Umbilical cord (tissue), 2 donors: ENCODE measurements around the gene RGS9. TPM values are rescaled to one million over a fixed set of nuclear protein-coding genes. Genes with fewer than 3 reads are reported as not detected.
A peak's percentile ranks its signal among the peaks of the same experiment; 100 is the strongest.
"Not testable (repeated sequence)": the region's sequence is repeated elsewhere in the genome, so short reads cannot be mapped to it uniquely, and the experiment has no call there.

ENCODE experiments used
- DNase-seq: peaks from one replicate; pipeline ENCODE4 v3.0.0-alpha.2; 2015; ENCODE audit warnings: low spot score
- total RNA-seq: library from RNA; depleted of rRNA; stranded (reverse); fragments of >200 nt; gene quantifications from one replicate; pipeline ENCODE4 v1.2.3, GENCODE V29; 2014; ENCODE audit warnings: low replicate concordance; ENCODE audit not compliant: insufficient read depth

Gene RGS9
- total RNA-seq, 1 donor from 2014 or later, result 20.0 TPM

DNA sequence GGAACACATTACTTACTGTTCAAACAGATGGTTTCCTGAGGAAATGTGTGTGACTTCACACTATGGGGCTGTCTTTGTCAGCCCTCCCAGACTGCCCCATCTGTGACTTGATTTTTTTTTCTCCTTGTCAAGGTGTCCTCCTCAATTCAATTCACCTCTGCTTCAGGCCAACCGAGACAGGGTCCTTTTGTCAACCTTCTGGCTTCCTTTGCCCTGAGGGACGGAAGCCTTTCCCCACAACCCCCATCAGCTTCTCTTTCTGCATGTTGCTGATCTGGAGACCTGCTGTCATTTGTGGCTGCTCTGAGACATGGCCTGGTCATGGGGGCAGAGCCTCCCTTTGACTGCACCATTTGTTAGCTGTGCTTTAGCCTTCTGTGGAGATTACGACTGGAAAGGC, 21.3 kb upstream of the RGS9 start:
- no peak for DNase-seq

DNA sequence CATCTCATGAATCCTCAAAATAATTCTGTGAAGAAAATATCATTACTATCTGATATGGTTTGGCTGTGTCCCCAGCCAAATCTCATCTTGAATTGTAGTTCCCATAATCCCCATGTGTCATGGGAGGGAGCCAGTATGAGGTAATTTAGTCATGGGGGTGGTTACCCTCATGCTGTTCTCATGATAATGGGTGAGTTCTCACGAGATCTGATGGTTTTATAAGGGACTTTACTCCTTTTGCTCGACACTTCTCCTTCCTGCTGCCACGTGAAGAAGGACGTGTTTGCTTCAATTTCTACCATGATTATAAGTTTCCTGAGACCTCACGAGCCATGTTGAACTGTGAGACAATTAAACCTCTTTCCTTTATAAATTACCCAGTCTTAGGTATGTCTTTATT, 20.7 kb upstream of the RGS9 start:
- DNase-seq, result not testable (repeated sequence)

DNA sequence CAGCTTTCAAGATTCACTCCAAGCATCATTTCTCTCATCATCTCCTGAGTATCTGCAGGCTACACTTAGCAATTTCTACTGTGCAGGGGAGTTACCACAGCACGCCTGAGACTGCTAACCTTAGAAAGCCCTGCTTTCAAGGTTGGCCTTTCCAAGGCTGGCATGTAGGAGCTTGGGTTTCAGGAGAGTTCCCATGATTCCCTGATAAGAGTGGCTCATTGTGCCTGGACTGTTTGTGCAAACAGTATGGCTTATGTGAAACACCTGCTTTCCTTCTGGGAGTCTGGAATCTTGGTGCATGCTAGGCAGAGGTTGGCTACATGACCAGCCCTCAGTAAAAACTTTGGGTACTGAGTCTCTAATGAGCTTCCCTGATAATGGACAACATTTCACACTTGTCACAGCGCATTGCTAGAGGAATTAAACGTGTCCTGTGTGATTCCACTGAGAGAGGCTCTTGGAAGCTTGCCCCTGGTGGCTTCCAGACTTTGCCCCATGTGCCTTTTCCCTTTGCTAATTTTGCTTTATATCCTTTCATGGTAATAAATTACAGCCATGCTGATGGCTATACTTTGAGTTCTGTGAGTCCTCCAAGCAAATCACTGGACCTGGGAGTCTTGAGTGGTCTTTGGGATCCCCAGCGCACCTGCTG, 19.7 kb upstream of the RGS9 start:
- DNase-seq, result no peak

DNA sequence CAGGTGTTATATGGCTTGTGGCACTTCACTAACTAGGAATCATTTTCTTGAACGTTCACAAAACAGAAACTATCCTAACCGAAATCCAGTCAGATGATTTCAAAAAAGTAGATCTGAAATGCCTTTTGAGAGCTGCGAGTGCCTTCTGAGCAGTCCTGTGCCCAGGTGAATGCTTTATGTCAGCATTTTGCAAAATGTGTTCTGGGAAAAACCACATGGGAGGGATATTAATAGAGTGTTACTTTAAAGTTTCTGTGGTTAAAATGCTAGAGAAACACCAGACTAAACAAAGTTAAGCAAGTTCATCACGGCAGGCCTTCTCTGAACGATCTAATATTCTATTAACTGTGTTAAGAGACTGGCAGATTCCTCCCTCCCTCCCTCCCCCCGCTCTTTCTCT, 15.8 kb upstream of the RGS9 start:
- no peak for DNase-seq

GRCh38 chr17:65121916-65122806, 15.0 kb upstream of the RGS9 start:
- no peak for DNase-seq

GRCh38 chr17:65122836-65123756, 14.1 kb upstream of the RGS9 start:
- peak; percentile 96 for DNase-seq

- no peak for DNase-seq
Observed at GRCh38 chr17:65123757-65124675, 13.2 kb upstream of the RGS9 start.

GRCh38 chr17:65130832-65131231, 6.3 kb upstream of the RGS9 start:
- DNase-seq, result no peak

GRCh38 chr17:65131240-65131639, 5.9 kb upstream of the RGS9 start:
- DNase-seq, result no peak

- DNase-seq, result no peak
Observed at GRCh38 chr17:65131946-65132345, 5.2 kb upstream of the RGS9 start.

DNA sequence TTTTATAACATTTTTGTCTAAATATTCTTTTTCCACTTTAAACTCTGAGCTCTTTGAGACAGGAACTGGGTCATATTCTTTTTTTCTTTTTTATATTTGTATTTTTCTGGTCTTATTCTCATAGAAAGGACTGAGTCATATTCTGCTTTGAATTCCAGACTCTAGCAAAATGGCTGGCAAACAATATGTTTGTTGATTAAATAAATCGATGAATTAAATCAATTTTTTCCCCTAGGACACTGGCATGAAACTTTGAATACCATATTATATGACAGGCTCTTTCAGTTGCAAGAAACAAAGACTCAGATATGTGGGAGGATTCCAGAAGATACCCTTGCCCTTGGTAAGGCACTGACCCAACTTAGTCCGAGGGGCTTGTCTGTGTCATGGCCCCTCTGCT, 3.1 kb upstream of the RGS9 start:
- DNase-seq, result no peak

- no peak for DNase-seq
Observed at GRCh38 chr17:65139101-65139764, 2.1 kb downstream of the RGS9 start.

- no peak for DNase-seq
Observed at GRCh38 chr17:65142247-65142646, 5.1 kb downstream of the RGS9 start.

DNA sequence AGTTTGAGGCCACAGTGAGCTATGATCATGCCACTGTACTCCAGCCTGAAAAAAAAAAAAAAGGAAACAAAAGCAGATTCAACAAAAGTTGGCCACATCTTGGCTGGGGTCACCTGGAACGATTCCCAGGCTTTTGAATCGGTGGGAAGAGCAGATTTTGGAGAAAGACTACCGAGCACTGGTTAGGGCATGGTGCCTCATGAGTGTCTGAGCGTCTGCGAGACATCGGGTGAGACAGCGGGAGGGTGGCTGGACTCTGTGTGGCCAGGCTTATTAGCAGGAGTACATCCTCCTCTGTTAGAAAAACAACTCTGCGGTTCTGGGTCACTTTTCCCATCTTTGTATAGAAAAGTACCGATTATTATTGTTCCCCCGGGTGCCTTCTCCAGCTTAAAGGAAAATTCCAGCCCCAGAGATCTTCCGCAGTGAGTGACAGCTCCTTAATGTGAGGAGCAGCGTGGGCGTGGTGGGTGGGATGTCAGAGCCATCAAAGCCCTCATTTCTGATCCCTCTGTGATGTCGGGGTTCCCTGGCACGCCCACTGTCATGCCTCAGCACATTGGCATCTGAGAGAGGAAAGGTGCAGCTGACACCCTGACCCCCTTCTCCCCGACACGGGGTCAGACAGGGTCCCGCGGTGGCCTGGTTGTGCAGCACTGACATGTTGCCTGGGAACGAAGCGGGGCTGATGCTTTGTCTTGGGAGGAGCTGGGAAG, 6.9 kb downstream of the RGS9 start:
- no peak for DNase-seq

- DNase-seq, result no peak
Observed at GRCh38 chr17:65145743-65146142, 8.6 kb downstream of the RGS9 start.

- DNase-seq, result no peak
Observed at GRCh38 chr17:65147955-65148354, 10.8 kb downstream of the RGS9 start.

- DNase-seq, result no peak
Observed at GRCh38 chr17:65154770-65155589, 17.8 kb downstream of the RGS9 start.

DNA sequence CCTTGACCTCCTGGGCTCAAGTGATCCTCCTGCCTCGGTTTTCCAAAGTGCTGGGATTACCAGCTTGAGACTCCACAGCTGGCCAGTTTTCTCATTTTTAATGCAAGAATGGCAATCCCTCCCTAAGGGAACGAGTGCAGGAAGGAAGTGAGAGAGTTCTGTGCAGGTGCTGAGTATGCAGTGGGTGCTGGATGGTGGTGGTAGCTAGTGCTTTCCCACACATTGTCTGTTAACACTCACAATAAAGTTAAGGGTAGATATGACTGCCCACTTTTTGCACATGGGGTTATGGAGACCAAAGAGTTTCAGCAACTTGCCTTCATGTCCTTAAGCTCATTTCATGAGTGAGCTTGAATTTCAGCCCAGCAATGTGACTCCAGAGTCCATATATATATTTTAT, 18.5 kb downstream of the RGS9 start:
- DNase-seq, result no peak
